Measurements from ENCODE around the gene AKAP10. TPM values are rescaled to one million over a fixed set of nuclear protein-coding genes. Genes with fewer than 3 reads are reported as not detected.

The AKAP10 gene
- total and polyA plus RNA-seq, 2 of the 8 experiments (the other 6 are each of a cell fraction or from before 2014, with no cell fraction given) = 13.3 to 27.0 TPM

DNA sequence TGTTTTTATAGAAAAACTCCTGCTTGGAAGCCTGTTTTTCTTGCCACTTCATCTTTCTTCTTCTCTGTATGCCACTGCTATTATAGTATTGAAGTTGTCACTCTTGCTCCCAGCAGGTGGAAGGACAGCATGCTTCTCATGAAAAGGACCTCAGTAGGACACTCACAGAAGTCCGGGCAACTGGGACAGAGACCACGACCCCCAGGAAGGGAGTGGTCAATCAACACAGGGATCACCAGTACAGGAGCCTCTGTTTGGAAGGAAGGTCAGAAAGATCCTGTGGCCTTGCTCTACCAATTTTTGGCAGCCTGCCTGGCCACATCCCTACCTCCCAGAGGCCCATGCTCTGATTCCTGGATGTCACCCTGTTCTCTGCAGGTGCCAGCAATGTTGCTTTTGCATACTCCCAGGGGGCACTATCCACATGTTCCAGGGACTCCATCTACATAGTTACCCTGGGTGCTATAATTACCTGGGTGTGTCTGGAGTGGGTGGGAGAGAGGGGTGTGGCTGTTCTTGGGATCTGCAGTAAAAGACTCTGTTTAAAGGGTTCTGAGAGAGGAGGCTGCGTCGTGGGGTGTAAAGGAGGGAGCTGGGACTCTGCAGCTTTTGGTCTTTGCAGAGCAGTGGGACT is 13.7 kb upstream of the AKAP10 start:
- Histone ChIP-seq H3K23me2 (ENCODE audit: low read depth, low read length) (no peaks in the 10 kb centered on the region), H2BK20ac (ENCODE audit: low read length) (peak overlapping the region; percentile 32; the same call in 1 of the 2 replicates), H2BK12ac (ENCODE audit: low read depth, low read length) (peak overlapping the region; percentile 0; the same call in 1 of the 2 replicates), H3K79me1 (ENCODE audit: low read depth, low read length) (no peaks in the 10 kb centered on the region), H3K9me3 (ENCODE audit: insufficient read depth in 2 of 2, low read depth in 1 of 2, low read length in 1 of 2) (no peaks in the 10 kb centered on the region), H3K4me2 (ENCODE audit: insufficient read depth in 1 of 2, low read depth in 2 of 2, low read length in 2 of 2) (no peak overlapping the region), H4K20me1 (replicated peaks in 1 of 2; ENCODE audit: control insufficient read depth in 1 of 2, insufficient read depth in 2 of 2, low read length in 2 of 2) (no peaks in the 10 kb centered on the region), H3K79me2 (ENCODE audit: control insufficient read depth in 1 of 2, insufficient read depth in 2 of 2, low read length in 2 of 2) (no peaks in the 10 kb centered on the region), H3K9ac (replicated peaks in 1 of 4; ENCODE audit: extremely low read depth in 1 of 4, low read depth in 3 of 4, low read length in 3 of 4) (no peak overlapping the region), H2AFZ (ENCODE audit: low read length) (peak overlapping the region; percentile 7; the same call in 1 of the 2 replicates), H2BK5ac (ENCODE audit: low read depth, low read length) (no peak overlapping the region), H3K27ac (ENCODE audit: low read depth, low read length) (no peak overlapping the region), H2AK5ac (ENCODE audit: low read depth, low read length) (no peak overlapping the region), H4K91ac (replicated peaks; ENCODE audit: insufficient read length, low read length) (no peak overlapping the region), H2BK120ac (replicated peaks; ENCODE audit: low read depth, low read length) (no peak overlapping the region), H3K4me3 (ENCODE audit: extremely low read depth in 1 of 4, insufficient read depth in 2 of 4, low read depth in 3 of 4, low read length in 4 of 4) (no peak overlapping the region), H3K56ac (replicated peaks; ENCODE audit: insufficient read length, low read depth, low read length) (no peak overlapping the region), H3K23ac (ENCODE audit: insufficient read length) (no peak overlapping the region), H2BK15ac (ENCODE audit: low read length) (no peak overlapping the region), H3K27me3 (replicated peaks in 1 of 4; ENCODE audit: control insufficient read depth in 3 of 4, extremely low read depth in 1 of 4, insufficient read depth in 3 of 4, low read length in 3 of 4) (no peaks in the 10 kb centered on the region), H3K18ac (ENCODE audit: extremely low read depth, low read length) (no peak overlapping the region), H4K5ac (ENCODE audit: insufficient read length, low read depth, low read length) (no peak overlapping the region), H4K8ac (ENCODE audit: extremely low read depth, insufficient read depth, low read length) (no peak overlapping the region), H3K36me3 (ENCODE audit: control insufficient read depth in 2 of 4, insufficient read depth in 4 of 4, low read length in 3 of 4) (no peaks in the 10 kb centered on the region), H3K4me1 (replicated peaks in 1 of 4; ENCODE audit: control insufficient read depth in 3 of 4, insufficient read depth in 4 of 4, low read length in 3 of 4) (peaks cover 0 to 10% (median 5%) of the 10 kb centered on the region in 4 experiments; a peak in 5 of 7 replicates), H3K14ac (ENCODE audit: insufficient read length) (no peak overlapping the region), H3K4ac (replicated peaks; ENCODE audit: insufficient read length, low read depth, low read length) (no peak overlapping the region)
- ChIA-PET CTCF (ENCODE audit: partially characterized antibody) (interaction anchor here (0.6 to 4.3 kb wide), 8 partner anchors 13 to 1273 kb away, joined by 3 to 35 read pairs (median 5); partner anchors contain the start of gene SPECC1), POLR2A (ENCODE audit: partially characterized antibody) (interaction anchor here (2.0 to 2.2 kb wide), 2 partner anchors 9 to 14 kb away, joined by 8 to 11 read pairs; partner anchors contain the start of gene AKAP10)
- DNase-seq (ENCODE audit: low read depth in 1 of 2, low spot score in 2 of 2) (no peak), FAIRE-seq (no peak)
- 81% methylated on average over 4 of the region's 4 CpGs; no CpG with 5 or more reads in 1 of the 2 experiments for WGBS, 2 experiments (ENCODE audit: extremely low coverage in 1 of 2, insufficient coverage in 1 of 2, insufficient read length in 1 of 2, insufficient replicate concordance in 2 of 2, low coverage in 1 of 2, low lambda C conversion rate in 2 of 2, missing lambda C conversion rate in 1 of 2)
- TF ChIP-seq RFX5 (IDR thresholded peaks at IDR 0.05; ENCODE audit: borderline replicate concordance, low read depth, low read length) (no peak), POLR2AphosphoS5 (IDR thresholded peaks at IDR 0.05; ENCODE audit: low read depth, low read length) (no peak), SP2 (IDR thresholded peaks at IDR 0.05; ENCODE audit: low read length) (no peak), ZNF274 (IDR thresholded peaks at IDR 0.05; ENCODE audit: borderline replicate concordance, extremely low read depth, low read length) (no peak), JUND (IDR thresholded peaks at IDR 0.05; ENCODE audit: low read length) (no peak), SIX5 (IDR thresholded peaks at IDR 0.05; ENCODE audit: low read depth, low read length) (no peak), CHD2 (IDR thresholded peaks at IDR 0.05; ENCODE audit: low read length) (no peak), RNF2 (IDR thresholded peaks at IDR 0.05; ENCODE audit: borderline replicate concordance, low read depth, low read length, missing control alignments, poor library complexity, severe bottlenecking) (no peak)
- TF ChIP-seq, protein P1, sequence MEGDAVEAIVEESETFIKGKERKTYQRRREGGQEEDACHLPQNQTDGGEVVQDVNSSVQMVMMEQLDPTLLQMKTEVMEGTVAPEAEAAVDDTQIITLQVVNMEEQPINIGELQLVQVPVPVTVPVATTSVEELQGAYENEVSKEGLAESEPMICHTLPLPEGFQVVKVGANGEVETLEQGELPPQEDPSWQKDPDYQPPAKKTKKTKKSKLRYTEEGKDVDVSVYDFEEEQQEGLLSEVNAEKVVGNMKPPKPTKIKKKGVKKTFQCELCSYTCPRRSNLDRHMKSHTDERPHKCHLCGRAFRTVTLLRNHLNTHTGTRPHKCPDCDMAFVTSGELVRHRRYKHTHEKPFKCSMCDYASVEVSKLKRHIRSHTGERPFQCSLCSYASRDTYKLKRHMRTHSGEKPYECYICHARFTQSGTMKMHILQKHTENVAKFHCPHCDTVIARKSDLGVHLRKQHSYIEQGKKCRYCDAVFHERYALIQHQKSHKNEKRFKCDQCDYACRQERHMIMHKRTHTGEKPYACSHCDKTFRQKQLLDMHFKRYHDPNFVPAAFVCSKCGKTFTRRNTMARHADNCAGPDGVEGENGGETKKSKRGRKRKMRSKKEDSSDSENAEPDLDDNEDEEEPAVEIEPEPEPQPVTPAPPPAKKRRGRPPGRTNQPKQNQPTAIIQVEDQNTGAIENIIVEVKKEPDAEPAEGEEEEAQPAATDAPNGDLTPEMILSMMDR (IDR thresholded peaks at IDR 0.05; ENCODE audit: control extremely low read depth in 1 of 3, insufficient read depth in 1 of 3, low read depth in 1 of 3, low read length in 3 of 3) = no peak

Measured in H1 (cell line).